Dermis blood vessel endothelial cell (primary cell): ENCODE data around the gene MISP. TPM values are rescaled to one million over a fixed set of nuclear protein-coding genes. Genes with fewer than 3 reads are reported as not detected.
"Not testable (repeated sequence)": the region's sequence is repeated elsewhere in the genome, so short reads cannot be mapped to it uniquely, and the experiment has no call there.

Source experiments
- DNase-seq: peaks from one replicate; pipeline ENCODE4 v3.0.0; 2010
- total RNA-seq: library from RNA; depleted of rRNA; stranded (reverse); fragments of >200 nt; gene quantifications from 2 replicates; pipeline ENCODE4 v1.2.3, GENCODE V29; 2014

MISP gene
- total RNA-seq: 0.05 TPM in 1 of 2 replicates, not detected in the other

- DNase-seq: no peak
These were observed at the start of gene MISP for GRCh38 chr19:750640-751423. Gene MISP (plus strand): TSS chr19:751112. CDS start chr19:756947, 5,835 bp downstream.

GRCh38 chr19:702847-703246, 48.1 kb upstream of the MISP start:
- not testable (repeated sequence) for DNase-seq

GRCh38 chr19:703329-703650, 47.6 kb upstream of the MISP start:
- DNase-seq: no peak

GRCh38 chr19:703651-704446, 47.1 kb upstream of the MISP start:
- peak; percentile 78 for DNase-seq

DNA sequence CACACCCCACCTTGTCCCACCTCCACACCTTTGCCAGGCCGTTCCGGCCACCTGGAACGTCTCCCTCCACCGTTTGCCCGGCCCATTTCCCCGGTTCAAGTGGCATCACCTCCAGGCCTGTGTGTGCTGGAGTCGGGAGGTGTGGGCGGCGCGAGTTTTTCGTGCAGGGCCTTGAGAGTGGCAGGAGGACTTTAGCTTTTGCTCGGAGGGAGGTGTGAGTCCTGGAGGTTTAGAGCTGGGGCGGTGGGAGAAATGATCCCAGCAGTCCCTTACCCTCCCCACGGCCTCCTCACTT, 46.5 kb upstream of the MISP start:
- no peak for DNase-seq

- peak; percentile 39 for DNase-seq
These were observed 42.5 kb upstream of the MISP start, which contains the start of gene PALM for GRCh38 chr19:708154-709143. Gene PALM (plus strand): TSS chr19:708935. CDS start chr19:709147, 212 bp downstream.

GRCh38 chr19:709196-709964, 41.5 kb upstream of the MISP start:
- no peak for DNase-seq

DNA sequence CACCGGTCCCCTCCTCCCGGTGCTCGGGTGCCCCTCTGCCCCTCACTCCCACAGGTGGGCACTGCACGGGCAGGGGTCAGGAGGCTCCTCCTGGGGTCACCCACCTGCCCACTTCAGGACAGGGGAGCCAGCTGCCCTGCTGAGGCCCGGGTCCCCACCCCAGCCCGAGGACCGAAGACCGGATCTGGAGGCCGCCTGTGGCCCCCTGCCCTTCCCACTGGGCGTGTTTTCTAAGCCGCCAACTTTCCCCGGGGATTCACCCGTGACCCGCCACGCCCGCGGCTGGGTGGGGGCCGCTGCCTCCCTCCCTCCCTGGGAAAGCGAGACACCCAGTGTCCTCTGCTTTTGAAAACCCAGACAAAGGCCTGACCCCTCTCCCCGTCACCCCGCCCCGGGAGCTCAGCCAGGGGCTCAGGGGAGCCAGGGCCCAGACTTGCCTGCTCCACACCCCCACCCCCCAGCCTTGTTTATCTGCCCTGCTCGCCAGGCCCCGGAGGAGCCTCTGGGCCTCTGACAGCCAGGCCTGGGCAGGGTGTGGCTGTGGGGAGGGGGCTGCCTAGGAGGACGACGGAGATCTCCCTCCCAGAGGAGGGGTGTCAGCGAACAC, 40.8 kb upstream of the MISP start:
- DNase-seq: no peak

DNA sequence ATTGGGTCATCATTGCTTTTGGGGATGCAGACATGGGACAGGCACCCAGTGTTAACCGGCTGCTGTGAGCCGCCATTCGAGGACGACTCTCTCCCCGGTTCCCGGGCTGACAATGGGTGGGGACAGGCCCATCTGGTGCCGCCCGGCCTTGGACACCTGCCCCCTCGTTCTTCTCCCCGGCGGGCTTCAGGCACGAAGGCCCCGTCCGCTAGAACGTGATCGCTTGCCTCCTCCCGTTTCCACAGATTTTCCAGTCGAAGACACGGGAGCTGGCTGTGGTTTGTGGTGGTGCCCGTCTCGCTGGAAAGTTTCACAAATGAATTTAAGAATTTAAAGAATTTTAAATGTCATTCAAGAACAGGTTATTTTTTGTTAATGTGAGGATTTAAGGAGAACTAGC, 40.1 kb upstream of the MISP start:
- no peak for DNase-seq

DNA sequence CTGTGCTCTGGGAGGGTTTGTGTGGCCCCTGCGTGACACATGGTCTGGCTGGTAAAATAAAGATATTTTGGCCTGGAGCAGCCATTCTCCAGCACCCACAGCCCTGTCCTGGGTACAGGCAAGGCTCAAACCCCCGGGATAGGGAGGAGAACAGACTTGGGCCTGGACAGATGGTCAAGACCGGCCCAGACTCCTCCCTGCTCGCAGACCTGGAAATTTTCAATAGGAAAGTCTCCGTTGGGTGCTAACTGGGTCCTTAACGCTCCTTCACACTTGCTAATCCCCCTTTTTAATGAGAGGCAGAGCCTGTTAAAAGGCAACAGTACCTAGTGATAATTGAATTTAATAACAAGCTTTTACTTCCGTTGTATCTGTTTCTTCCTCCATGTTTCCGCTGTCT, 39.7 kb upstream of the MISP start:
- DNase-seq: no peak

- DNase-seq: no peak
These were observed 35.6 kb upstream of the MISP start for GRCh38 chr19:715347-715746.

DNA sequence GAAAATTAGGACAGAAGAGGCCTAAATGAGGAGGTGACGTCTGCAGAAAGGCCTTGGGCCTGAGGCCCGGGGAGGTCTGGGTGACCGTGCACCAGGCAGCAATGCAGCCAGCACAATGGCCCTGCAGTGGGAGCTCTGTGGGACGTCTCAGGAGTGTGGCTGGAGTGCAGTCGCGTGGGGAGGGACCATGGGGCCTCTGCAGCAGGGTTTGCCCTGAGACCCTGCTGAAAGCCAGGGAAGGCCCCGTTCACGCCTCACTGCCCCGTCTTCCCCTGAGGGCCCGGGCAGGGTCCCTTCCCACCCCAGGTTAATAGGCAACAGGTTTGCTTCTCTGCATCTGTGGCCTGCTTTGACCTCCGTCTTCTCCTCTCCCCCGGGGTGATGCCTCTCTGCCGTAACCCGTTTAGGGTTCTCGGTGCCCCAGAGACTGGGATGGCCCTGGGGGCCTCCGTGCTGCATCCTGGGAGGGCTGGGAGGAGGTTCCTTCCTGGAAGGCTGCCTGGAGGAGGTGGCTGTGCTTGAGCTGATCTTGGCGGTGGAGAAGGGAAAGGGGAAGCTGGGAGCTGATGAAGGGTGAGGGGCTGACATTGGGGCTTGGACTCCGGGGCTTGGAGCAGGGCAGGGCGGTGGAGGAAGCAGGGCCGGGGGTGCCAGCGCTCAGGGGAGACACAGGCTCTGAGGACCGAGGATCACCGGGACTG, 32.5 kb upstream of the MISP start:
- no peak for DNase-seq

DNA sequence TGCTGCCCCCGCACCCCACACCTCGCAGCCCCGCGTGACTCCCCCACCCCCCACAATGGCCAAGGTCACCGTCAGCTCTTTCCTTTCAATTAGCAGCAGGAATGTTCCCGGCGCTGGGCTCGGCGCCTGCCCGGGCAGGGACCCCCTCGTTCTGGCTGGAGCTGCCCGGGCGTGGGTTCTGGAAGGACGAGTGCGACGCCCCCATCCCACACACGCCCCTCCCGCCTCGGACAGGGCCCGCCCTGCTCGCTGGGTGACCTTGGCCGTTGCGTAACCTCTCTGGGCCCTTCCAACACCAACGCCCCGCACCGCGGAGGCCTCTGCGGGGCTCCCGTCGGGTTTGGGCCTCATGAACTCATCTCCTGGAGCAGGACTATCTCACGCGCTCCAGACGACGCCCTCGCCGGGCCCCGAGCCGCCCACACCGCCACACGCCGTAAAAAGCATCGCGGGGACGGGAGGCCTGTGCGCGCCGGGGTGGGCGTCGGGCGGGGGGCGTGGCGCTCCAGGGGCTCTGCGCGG, 31.9 kb upstream of the MISP start:
- no peak for DNase-seq

- no peak for DNase-seq
These were observed 31.1 kb upstream of the MISP start for GRCh38 chr19:719636-720344.

DNA sequence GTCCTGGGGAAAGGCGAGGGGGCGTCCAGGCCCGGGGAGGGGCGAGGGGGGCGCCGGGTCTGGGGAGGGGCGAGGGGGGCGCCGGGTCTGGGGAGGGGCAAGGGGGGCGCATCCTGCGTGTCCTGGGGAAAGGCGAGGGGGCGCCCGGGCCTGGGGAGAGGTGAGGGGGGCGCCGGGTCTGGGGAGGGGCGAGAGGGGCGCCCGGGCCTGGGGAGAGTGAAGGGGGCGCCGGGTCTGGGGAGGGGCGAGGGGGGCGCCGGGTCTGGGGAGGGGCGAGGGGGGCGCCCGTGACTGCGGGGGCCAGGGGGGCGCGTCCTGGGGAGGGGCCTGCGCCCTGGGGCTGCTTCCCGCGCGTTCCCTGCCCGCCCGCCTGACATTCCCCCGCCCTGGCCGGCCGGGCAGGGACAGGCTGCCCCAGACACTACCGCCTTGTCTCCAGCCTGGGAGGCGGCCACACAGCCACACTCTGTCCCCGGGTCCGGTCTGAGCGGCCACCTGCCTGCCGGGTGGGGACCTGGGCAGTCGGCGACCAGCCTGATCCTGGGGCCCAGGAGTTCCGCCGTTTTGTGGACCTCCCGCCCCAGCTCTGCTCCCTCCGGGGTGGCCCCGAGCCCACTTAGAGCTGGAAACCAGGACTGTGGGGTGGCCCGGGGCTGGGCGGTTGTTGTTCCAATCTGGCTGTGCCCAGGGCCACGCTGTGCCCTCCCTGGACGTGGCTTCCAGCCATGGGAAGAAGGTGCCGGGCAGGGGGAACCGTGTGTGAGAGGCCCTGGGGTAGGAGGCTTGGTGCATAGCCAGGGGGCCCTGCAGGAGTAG, 30.4 kb upstream of the MISP start:
- DNase-seq: no peak

GRCh38 chr19:722553-723101, 28.3 kb upstream of the MISP start:
- peak; percentile 23 for DNase-seq

GRCh38 chr19:723247-723646, 27.7 kb upstream of the MISP start:
- no peak for DNase-seq

DNA sequence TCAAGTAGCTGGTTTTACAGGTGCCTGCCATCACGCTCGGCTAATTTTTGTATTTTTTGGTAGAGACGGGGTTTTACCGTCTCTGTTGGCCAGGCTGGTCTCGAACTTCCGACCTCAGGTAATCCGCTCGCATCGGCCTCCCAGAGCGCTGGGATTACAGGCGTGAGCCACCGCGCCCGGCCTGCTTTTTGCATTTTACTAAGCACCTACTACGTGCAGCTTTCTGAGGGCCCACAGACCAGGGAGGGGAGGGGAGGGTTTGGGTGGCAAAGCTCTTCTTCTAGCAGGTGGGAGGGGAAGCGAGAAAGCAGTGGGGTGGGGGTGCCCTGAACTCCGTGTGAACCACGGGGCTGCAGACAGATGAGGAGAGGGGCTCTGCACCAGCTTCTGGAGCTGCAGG, 27.2 kb upstream of the MISP start:
- DNase-seq: no peak
